Epithelial cell of esophagus (primary cell): ENCODE measurements around the gene TEPSIN.

Experiments
- DNase-seq: peaks from one replicate; pipeline ENCODE4 v3.0.0; 2010; ENCODE audit warnings: low read depth
- H3K4me3 ChIP-seq: 2 replicates; pipeline ENCODE4 v1.5.1; 2011; ENCODE audit warnings: mild to moderate bottlenecking, low read length, control low read depth
- CTCF ChIP-seq: IDR thresholded peaks from 2 replicates; pipeline ENCODE4 v1.5.1; 2011; ENCODE audit warnings: low read depth, mild to moderate bottlenecking, low read length, control low read depth, inconsistent platforms; ENCODE audit not compliant: insufficient read depth; ENCODE audit errors: missing control alignments

The TEPSIN gene

GRCh38 chr17:81267390-81268067 is 28.7 kb upstream of the TEPSIN start:
- no peak for TF ChIP-seq CTCF
- no peak overlapping the region for H3K4me3 ChIP-seq
- no peak for DNase-seq

DNA sequence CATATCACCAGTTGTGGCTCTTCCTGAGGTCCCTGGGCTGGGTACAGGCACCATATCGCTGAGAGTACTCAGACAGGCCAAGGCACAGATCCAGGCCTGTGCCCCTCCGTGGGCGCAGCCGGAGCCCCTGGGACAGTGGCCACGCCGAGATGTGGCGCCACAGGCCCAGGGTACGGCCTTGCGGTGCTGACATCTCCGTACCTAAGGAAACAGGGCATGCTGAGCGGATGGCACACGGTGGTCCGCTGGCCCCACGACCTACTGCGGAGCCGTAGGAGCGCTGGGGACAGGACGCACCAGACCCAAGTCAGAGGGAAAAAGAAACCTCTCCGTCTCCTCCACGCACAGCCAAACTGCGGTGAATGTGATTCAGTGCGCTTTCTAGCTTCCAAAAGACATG is 26.7 kb upstream of the TEPSIN start:
- no peak for DNase-seq
- no peak overlapping the region for H3K4me3 ChIP-seq
- no peak for TF ChIP-seq CTCF

- H3K4me3 ChIP-seq: no peak overlapping the region
- TF ChIP-seq CTCF: no peak
These were observed 25.8 kb upstream of the TEPSIN start for GRCh38 chr17:81264640-81265039.

GRCh38 chr17:81263371-81264181 is 24.7 kb upstream of the TEPSIN start:
- TF ChIP-seq CTCF: no peak
- H3K4me3 ChIP-seq: no peak overlapping the region
- DNase-seq: no peak

More at GRCh38 chr17:81264640-81265039, 25.8 kb upstream of the TEPSIN start:
- DNase-seq: no peak

GRCh38 chr17:81261582-81262336 is 22.9 kb upstream of the TEPSIN start:
- no peak for DNase-seq
- H3K4me3 ChIP-seq: no peak overlapping the region
- no peak for TF ChIP-seq CTCF

DNA sequence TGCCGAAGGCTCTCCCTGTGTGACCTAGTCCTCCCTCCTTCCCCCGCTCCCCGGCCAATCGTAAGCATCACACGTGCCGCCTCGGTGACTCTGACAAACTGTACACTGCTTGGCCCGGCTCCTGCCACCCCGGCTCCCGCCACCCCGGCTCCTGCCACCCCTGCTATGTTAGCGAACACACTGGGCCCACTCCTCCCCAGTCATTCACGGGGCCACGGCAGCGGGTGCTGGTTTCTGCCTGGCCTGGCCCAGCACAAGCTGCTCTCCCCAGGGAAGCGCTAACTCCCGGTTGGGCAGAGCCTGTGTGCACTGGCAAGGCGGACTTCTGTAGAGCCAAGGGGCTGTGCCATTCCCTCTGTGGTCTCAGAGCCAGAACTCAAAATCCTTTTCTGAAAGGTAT is 22.2 kb upstream of the TEPSIN start:
- TF ChIP-seq CTCF: no peak
- H3K4me3 ChIP-seq: no peak overlapping the region
- no peak for DNase-seq
